NCI-H2196 treated with DMSO at 0.1 percent for 48 hours (cell line): Measurements from ENCODE around the gene CASKIN2.
"Not testable (repeated sequence)": the region's sequence is repeated elsewhere in the genome, so short reads cannot be mapped to it uniquely, and the experiment has no call there.

Source experiments
- DNase-seq: peaks from one replicate; lab custom pipeline; 2025; ENCODE audit not compliant: unreplicated experiment; lab: John Stamatoyannopoulos, UW

Gene CASKIN2

GRCh38 chr17:75491680-75492079, 23.7 kb downstream of the CASKIN2 start:
- DNase-seq, result no peak

GRCh38 chr17:75490953-75491649, 24.2 kb downstream of the CASKIN2 start:
- DNase-seq, result no peak

- DNase-seq, result no peak
These were observed 25.1 kb downstream of the CASKIN2 start for GRCh38 chr17:75490173-75490743.

GRCh38 chr17:75489511-75489955, 25.8 kb downstream of the CASKIN2 start:
- no peak for DNase-seq

GRCh38 chr17:75488693-75489510, 26.4 kb downstream of the CASKIN2 start:
- DNase-seq, result no peak

- no peak for DNase-seq
These were observed 27.8 kb downstream of the CASKIN2 start for GRCh38 chr17:75487351-75488070.

GRCh38 chr17:75486951-75487350, 28.4 kb downstream of the CASKIN2 start:
- no peak for DNase-seq

- DNase-seq, result no peak
These were observed 29.2 kb downstream of the CASKIN2 start for GRCh38 chr17:75486151-75486550.

- DNase-seq, result no peak
These were observed 29.6 kb downstream of the CASKIN2 start for GRCh38 chr17:75485688-75486087.

GRCh38 chr17:75482098-75482942, 33.0 kb downstream of the CASKIN2 start:
- DNase-seq, result no peak

- no peak for DNase-seq
These were observed 33.9 kb downstream of the CASKIN2 start for GRCh38 chr17:75481194-75482068.

GRCh38 chr17:75480281-75480680, 35.1 kb downstream of the CASKIN2 start:
- DNase-seq, result no peak

- no peak for DNase-seq
These were observed 36.8 kb downstream of the CASKIN2 start for GRCh38 chr17:75478508-75478907.

- not testable (repeated sequence) for DNase-seq
These were observed 37.9 kb downstream of the CASKIN2 start for GRCh38 chr17:75477490-75477862.

- no peak for DNase-seq
These were observed 38.4 kb downstream of the CASKIN2 start for GRCh38 chr17:75476752-75477489.

- no peak for DNase-seq
These were observed 39.1 kb downstream of the CASKIN2 start for GRCh38 chr17:75476271-75476671.

- no peak for DNase-seq
These were observed 39.5 kb downstream of the CASKIN2 start for GRCh38 chr17:75475851-75476250.

GRCh38 chr17:75475144-75475835, 40.0 kb downstream of the CASKIN2 start:
- DNase-seq, result no peak
